ENCODE results near the gene FSD2.
"Not testable (repeated sequence)": the region's sequence is repeated elsewhere in the genome, so short reads cannot be mapped to it uniquely, and the experiment has no call there.

FSD2 gene

DNA sequence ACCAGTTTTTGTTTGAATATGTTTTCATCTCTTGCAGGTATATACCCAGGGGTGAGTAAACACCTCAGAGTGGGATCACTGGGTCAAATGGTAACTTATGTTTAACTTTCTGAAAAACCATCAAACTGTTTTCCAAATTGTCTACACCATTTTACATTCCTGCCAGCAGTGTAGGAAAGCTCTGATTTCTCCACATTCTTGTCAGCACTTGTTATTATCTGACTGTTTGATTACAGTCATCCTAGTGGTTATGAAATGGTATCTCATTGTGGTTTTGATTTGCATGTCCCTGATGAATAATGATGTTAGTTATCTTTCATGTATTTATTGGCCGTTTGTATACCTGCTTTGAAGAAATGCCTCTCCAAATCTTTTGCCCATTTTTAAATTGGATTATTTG, 13.8 kb downstream of the FSD2 start:
- DNase-seq (ENCODE audit: low spot score) = no peak

- no peak for DNase-seq (ENCODE audit: low spot score)
These were observed 15.5 kb downstream of the FSD2 start for GRCh38 chr15:82790321-82790720.

DNA sequence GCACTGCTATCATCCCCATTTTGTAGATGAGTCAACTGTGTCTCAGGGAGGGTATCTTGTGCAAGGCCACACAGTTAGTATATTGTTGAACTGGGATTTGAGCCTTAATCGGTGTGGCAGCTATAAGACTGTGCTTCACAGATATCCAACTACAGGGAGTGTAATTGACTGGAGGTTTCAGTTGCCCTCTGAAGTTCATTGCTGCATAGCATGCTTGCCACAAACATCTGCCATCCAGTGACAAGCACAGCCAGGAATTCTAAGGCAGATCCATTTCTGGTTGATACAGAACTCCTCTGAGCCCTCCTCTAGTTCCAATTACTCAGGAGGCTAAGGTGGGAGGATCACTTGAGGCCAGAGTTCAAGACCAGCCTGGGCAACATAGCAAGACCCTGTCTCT, 16.4 kb downstream of the FSD2 start:
- DNase-seq (ENCODE audit: low spot score) = no peak

GRCh38 chr15:82788496-82788895, 17.4 kb downstream of the FSD2 start:
- no peak for DNase-seq (ENCODE audit: low spot score)

DNA sequence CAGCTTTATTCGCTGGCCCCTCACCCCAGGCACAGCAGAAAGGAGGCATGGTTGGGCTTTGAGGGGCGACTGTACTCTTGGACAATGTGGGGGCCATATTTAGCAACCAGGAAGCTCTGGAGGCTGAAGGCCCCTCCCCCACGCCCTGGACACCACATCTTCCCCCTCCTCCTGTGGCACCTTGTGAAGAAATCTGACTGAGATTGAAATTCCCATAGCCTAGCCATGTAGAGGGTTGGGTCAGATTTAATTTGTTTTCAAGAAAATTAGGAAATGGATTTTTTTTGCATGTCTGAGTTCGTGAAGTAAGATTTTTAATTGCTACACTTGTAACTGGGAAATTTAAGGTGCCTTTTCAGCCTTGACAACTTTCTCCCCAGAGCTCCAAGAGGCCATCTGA, 24.5 kb downstream of the FSD2 start:
- DNase-seq (ENCODE audit: low spot score) = no peak

DNA sequence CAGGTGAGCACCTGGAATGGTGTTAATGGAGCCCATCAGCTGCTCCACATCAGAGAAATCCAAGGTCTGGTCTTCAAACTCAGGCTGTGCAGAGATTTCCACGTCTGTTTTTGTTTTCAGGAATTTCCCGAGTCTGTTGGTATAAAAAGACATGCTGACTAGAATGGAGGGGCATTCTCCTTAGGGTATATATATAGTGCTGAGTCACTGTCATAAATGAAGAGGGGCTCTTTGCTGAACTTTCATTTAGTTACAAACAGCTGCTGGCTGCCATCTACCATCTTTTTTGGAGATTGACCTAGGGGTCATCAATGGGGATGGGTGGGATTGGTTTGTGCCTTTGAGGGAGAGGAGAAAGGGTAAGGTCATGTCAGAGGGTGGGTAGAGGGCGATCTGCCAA, 27.1 kb downstream of the FSD2 start:
- DNase-seq (ENCODE audit: low spot score) = no peak

GRCh38 chr15:82774496-82774895, 31.4 kb downstream of the FSD2 start:
- no peak for DNase-seq (ENCODE audit: low spot score)

GRCh38 chr15:82771789-82772607, 33.9 kb downstream of the FSD2 start:
- DNase-seq (ENCODE audit: low spot score) = no peak

DNA sequence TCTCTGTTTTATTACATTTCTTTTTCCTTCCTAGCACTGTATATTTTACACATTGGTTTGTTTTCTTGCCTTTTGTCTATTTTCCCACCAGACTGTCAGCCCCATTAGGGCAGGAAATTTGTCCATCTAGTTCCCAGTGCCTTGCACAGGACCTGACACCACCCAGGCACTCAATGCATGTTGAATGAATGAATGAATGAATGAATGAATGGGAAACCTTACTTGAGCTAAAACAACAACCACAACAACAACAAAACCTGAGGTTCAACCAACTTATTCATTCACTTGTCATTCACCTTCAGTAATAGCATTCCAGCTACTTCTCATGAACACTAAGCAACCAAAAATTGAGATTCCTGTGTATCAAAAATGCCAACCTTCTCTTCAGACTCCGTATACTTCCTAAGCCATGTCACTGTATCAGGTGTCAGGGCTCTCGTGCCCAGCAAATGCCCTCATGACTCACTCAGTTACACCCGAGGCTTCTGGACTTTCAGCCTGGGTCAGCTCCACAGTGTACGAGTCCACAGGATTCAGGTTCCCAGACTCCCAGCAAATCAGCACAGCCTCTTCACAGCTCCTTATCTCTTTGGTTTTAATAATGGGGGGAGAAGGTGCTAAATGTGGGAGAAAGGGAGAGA, 37.3 kb downstream of the FSD2 start:
- DNase-seq (ENCODE audit: low spot score) = no peak

GRCh38 chr15:82767163-82767829, 38.6 kb downstream of the FSD2 start:
- DNase-seq (ENCODE audit: low spot score) = no peak

DNA sequence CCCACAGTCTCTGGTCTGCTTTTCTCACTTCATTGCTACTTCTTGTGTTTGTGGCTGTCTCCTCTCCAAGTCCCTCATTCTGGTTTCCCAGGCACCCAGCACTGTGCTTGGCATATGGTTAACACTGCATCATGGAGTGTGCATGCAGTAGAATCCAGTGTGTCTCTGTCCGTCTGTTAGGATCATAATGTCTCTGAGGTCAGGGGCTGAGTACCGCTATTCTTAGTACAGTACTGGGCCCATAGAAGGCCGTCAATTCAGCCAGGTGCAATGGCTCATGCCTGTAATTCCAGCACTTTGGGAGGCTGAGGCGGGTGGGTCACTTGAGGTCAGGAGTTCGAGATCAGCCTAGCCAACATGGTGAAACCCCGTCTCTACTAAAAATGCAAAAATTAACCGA, 39.7 kb downstream of the FSD2 start:
- DNase-seq (ENCODE audit: low spot score) = not testable (repeated sequence)

DNA sequence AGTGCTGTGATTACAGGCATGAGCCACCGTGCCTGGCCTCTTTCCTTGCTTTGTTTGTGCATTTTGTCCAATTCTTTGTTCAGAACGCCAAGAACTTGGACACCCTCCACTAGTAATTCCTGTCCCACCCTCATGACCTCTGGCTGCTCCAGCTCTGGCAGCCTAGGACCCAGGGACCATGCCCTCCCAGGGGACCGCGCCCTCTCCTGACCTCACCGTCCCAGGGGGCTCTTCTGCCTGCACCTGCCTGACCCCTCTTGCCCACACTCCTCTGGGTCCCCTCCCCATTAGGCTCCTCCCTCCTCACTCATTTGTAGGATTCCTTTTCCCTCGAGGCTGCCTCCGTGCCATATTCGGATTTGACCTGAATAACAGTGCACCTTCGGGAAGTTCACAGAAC, 41.1 kb downstream of the FSD2 start:
- DNase-seq (ENCODE audit: low spot score) = no peak

DNA sequence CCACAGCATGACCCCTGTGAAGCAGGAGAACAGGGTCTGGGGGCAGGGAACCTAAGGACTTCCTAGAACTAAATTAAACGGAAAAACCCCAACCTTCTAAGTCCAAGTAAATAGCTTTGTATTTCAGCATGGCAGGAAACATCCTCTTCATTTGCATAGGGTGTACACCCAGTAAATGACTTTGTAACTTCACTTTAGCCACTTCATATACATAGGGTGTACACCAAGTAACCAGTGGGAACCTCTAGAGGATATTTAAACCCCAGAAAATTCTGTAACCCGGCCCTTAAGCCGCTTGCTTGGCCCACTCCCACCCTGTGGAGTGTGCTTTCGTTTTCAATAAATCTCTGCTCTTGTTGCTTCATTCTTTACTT, 41.8 kb downstream of the FSD2 start:
- no peak for DNase-seq (ENCODE audit: low spot score)

- no peak for DNase-seq (ENCODE audit: low spot score)
These were observed 42.3 kb downstream of the FSD2 start for GRCh38 chr15:82763361-82764116.

DNA sequence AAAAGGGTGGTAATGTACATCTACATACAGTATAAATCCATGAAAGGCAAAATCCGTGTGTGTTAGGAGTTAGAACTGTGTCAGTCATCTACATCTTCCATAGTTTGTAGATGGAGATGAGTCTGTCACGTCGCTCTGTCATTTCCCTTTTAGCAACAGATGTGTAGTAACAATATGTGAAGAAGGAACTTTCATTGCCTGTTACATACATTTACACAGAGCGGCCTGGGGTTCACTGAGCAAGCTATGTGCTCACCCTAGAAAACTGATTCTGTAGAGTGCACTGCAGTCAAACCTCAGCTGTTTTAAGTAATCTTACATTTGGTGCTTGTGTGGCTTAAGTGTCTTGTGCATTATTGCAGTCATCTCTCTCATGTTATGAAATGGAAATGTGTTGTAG, 54.6 kb downstream of the FSD2 start:
- no peak for DNase-seq (ENCODE audit: low spot score)

DNA sequence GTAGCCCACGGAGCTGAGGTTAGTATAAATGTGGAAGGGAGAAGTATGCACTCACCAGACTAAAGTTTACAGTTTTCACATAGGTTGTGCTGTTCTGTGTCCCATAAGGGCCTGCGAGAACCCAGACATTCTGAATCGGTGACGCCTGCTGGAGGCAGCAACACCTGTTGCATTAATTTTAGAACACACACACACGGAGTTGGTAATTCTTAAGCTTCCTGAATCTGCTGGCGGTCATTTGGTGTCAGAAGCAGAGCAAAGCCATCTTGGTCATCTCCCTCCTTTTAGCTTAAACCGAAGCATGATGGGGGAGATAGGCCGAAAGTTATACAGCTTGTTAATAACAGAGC, 55.1 kb downstream of the FSD2 start:
- peak; percentile 17 for DNase-seq (ENCODE audit: low spot score)

DNA sequence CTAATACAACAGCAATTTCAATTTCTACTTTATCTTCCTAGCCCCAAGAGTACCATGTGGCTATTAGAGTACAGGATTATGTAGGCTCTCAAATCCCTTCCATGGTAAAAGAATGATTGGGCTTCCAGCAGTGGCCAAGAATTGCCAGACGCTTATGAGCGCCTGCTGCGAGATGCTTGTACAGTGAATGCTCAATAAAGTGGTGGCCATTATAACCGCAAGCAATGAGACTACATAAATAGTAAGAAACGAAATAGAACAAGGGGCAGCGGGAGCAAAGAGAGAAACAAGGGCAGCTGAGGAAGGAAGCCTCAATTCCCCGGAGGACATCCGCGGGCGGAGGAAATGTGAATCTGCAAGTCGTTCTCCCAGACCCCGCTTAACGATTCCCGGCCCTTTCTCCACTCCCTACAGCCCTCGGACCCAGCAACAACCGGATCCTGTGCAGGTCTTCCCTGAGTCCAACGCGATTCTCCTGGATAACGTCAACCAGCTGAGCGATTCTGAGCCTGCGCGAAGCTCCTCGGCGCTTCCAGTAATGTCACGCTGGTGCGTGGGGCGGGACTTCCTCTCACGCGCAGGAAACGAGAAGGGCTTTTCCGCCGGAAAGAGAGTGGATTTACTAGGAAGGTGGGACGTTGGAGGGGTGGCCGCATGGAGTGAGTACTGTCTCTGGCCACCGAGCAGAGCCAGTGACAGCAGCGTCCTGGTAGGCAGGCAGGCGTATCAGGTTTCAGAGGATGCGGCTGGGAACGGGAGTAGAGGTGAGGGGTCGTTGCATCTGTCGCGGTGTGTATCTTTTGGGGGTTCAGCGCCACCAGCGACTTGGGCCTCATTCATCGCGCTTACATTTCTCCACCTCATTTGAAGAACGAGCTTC, 55.7 kb downstream of the FSD2 start:
- peak; percentile 85 for DNase-seq (ENCODE audit: low spot score)

DNA sequence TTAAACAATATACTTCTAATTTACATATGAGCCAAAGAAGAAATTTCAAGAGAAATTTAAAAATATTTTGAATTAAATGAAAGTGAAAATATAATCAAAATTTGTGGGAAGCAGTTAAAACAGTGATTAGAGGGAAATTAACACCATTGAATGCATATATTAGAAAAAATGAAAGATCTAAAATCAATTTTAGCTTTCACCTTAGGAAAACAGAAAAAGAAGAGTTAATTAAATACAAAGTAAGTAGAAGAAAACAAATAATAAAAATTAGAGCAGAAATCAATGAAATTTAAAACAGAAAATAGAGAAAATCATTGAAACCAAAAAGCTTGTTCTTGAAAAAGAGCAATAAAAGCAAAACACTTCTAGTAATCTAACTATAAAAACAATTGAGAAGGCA, 57.6 kb downstream of the FSD2 start:
- no peak for DNase-seq (ENCODE audit: low spot score)

GRCh38 chr15:82743810-82744209, 62.1 kb downstream of the FSD2 start:
- DNase-seq (ENCODE audit: low spot score) = no peak

- DNase-seq (ENCODE audit: low spot score) = no peak
These were observed 63.7 kb downstream of the FSD2 start for GRCh38 chr15:82742134-82742533.

- DNase-seq (ENCODE audit: low spot score) = no peak
These were observed 66.8 kb downstream of the FSD2 start for GRCh38 chr15:82739086-82739485.

GRCh38 chr15:82737975-82738374, 67.9 kb downstream of the FSD2 start:
- no peak for DNase-seq (ENCODE audit: low spot score)

Data from hematopoietic multipotent progenitor cell treated with erythropoietin and hydrocortisone succinate and interleukin-3 and kit ligand, for 15 days (in vitro differentiated cells).